Tibial nerve (tissue), 4 donors: ENCODE measurements around the gene ANKRD9. TPM values are rescaled to one million over a fixed set of nuclear protein-coding genes. Genes with fewer than 3 reads are reported as not detected.

Experiments used
- DNase-seq, 2 donors: peaks; one replicate each; pipeline ENCODE4 v3.0.0-alpha.2; 2019; ENCODE audit warnings: low spot score in 2 of 2
- H3K27ac ChIP-seq, 4 donors: fragments of 200-600 bp; sonication (generic) in 3 of 4; one replicate each; pipeline ENCODE4 v1.5.1; 2017 to 2019; ENCODE audit warnings: mild to moderate bottlenecking in 1 of 4
- H3K27me3 ChIP-seq, 2 donors: fragments of 200-600 bp; sonication (generic) in 1 of 2; one replicate each; pipeline versions ENCODE4 v1.5.1 to v1.6.0; 2017 to 2019
- H3K36me3 ChIP-seq, 3 donors: fragments of 200-600 bp; sonication (generic); one replicate each; pipeline ENCODE4 v1.5.1; 2018 to 2019
- H3K4me1 ChIP-seq, 4 donors: fragments of 200-600 bp; sonication (generic) in 3 of 4; one replicate each; pipeline ENCODE4 v1.5.1; 2017 to 2019
- H3K4me3 ChIP-seq, 4 donors: fragments of 200-600 bp; sonication (generic) in 3 of 4; one replicate each; pipeline ENCODE4 v1.5.1; 2017 to 2019; ENCODE audit warnings: mild to moderate bottlenecking in 1 of 4, moderate library complexity in 1 of 4
- H3K9me3 ChIP-seq, 4 donors: fragments of 200-600 bp; sonication (generic) in 3 of 4; one replicate each; pipeline ENCODE4 v1.5.1; 2017 to 2019
- CTCF ChIP-seq, 5 experiments: fragments of 200-600 bp in 3 of 5; fragments of 450-650 bp in 2 of 5; sonication (generic) in 3 of 5; IDR thresholded peaks; one replicate each; pipeline ENCODE4 v1.5.1; 2016 to 2019; ENCODE audit warnings: antibody characterized with exemption in 5 of 5, mild to moderate bottlenecking in 3 of 5, moderate library complexity in 2 of 5
- EP300 ChIP-seq, 2 donors: sonication (generic); formaldehyde crosslinking; IDR thresholded peaks; one replicate each; pipeline ENCODE4 v1.6.1; 2017; ENCODE audit warnings: antibody characterized with exemption in 2 of 2, mild to moderate bottlenecking in 1 of 2
- POLR2A ChIP-seq, 2 donors: fragments of 450-650 bp; IDR thresholded peaks; one replicate each; pipeline ENCODE4 v1.6.1; 2017; ENCODE audit warnings: antibody characterized with exemption in 2 of 2, mild to moderate bottlenecking in 2 of 2, moderate library complexity in 2 of 2
- WGBS, 2 donors: methylation state at CpG; one replicate each; pipeline ENCODE4 v1.1.5; 2018; 5-methylcytosine and 5-hydroxymethylcytosine counted together
- small RNA-seq: library from RNA; depleted of rRNA; stranded (forward); fragments of <200 nt; gene quantifications from one replicate; pipeline ENCODE3, GENCODE V24; 2016
- total RNA-seq, 4 donors: library from RNA; depleted of rRNA; stranded (reverse); fragments of >200 nt; gene quantifications; one replicate each; pipeline ENCODE4 v1.1.0, GENCODE V29; 2016

Gene ANKRD9
- total RNA-seq, 4 donors from 2014 or later, result 11.4 to 39.3 (median 26.2) TPM

- Histone ChIP-seq H3K27ac (no peak overlapping the region), H3K4me1 (no peaks in the 10 kb centered on the region), H3K4me3 (no peak overlapping the region), H3K9me3 (no peaks in the 10 kb centered on the region), H3K27me3 (no peaks in the 10 kb centered on the region), H3K36me3 (peaks cover 3 to 96% (median 9%) of the 10 kb centered on the region in 3 donors)
- DNase-seq, result no peak
- WGBS, 2 donors, result 64 to 65% methylated on average over 5 of the region's 5 CpGs
- no peak for TF ChIP-seq EP300 (IDR thresholded peaks at IDR 0.05)
- no peak for TF ChIP-seq CTCF (IDR thresholded peaks at IDR 0.05)
- TF ChIP-seq POLR2A (IDR thresholded peaks at IDR 0.05), result no peak
Observed at GRCh38 chr14:102454711-102455110, 54.9 kb downstream of the ANKRD9 start.

- Histone ChIP-seq H3K9me3 (no peaks in the 10 kb centered on the region), H3K36me3 (peaks cover 3 to 97% (median 9%) of the 10 kb centered on the region in 3 donors), H3K4me1 (no peaks in the 10 kb centered on the region), H3K27me3 (no peaks in the 10 kb centered on the region), H3K27ac (no peak overlapping the region), H3K4me3 (no peak overlapping the region)
- WGBS, 2 donors, result 96 to 100% methylated on average over 17 of the region's 24 CpGs
- no peak for DNase-seq
- TF ChIP-seq EP300 (IDR thresholded peaks at IDR 0.05), result no peak
- TF ChIP-seq CTCF (IDR thresholded peaks at IDR 0.05), result no peak
- no peak for TF ChIP-seq POLR2A (IDR thresholded peaks at IDR 0.05)
Observed at GRCh38 chr14:102452302-102452701, 57.3 kb downstream of the ANKRD9 start.

Small RNAs within 50 kb of the gene (small RNA-seq; reads per million reads assigned to genes)
- not detected for gene MIR4309

Other genes with a start within 250 kb of the ANKRD9 start
- 10 to 100 TPM; 27.6 to 29.3 (median 28.8) TPM for gene MOK, start 204.6 kb downstream of the ANKRD9 start, total RNA-seq
- gene ZNF839, start 190.0 kb downstream of the ANKRD9 start, total RNA-seq, result 10 to 100 TPM; 10.6 to 19.9 (median 13.8) TPM
- gene CINP, start 146.9 kb downstream of the ANKRD9 start, total RNA-seq, result 10 to 100 TPM; 21.2 to 40.2 (median 31.2) TPM
- 10 to 100 TPM; 21.2 to 77.7 (median 32.8) TPM for gene TECPR2, start 146.8 kb downstream of the ANKRD9 start, total RNA-seq
- gene RCOR1, start 82.9 kb upstream of the ANKRD9 start, total RNA-seq, result 10 to 100 TPM in 2 of 4 donors, 1 to 10 TPM in 2; 6.3 to 12.8 (median 10.0) TPM